Ishikawa (cell line): ENCODE data around the gene HTD2.

ENCODE experiments used
- CEBPB ChIP-seq: IDR thresholded peaks from 2 replicates; pipeline ENCODE4 v1.6.1; 2012
- CREB1 ChIP-seq: IDR thresholded peaks from 2 replicates; pipeline ENCODE4 v1.6.1; 2012; ENCODE audit warnings: low read depth
- EGR1 ChIP-seq: IDR thresholded peaks from 2 replicates; pipeline ENCODE4 v1.6.1; 2012
- EP300 ChIP-seq: IDR thresholded peaks from 2 replicates; pipeline ENCODE4 v1.6.1; 2012; ENCODE audit warnings: borderline replicate concordance
- FOXM1 ChIP-seq: IDR thresholded peaks from 2 replicates; pipeline ENCODE4 v1.6.1; 2012; ENCODE audit warnings: low read depth, borderline replicate concordance
- NFIC ChIP-seq: IDR thresholded peaks from 2 replicates; pipeline ENCODE4 v1.6.1; 2012
- RAD21 ChIP-seq: IDR thresholded peaks from 2 replicates; pipeline ENCODE4 v1.6.1; 2012; ENCODE audit warnings: low read depth
- TAF1 ChIP-seq: IDR thresholded peaks from 2 replicates; pipeline ENCODE4 v1.6.1; 2012; ENCODE audit warnings: low read depth, mild to moderate bottlenecking
- TCF12 ChIP-seq: IDR thresholded peaks from 2 replicates; pipeline ENCODE4 v1.6.1; 2012; ENCODE audit warnings: low read depth
- TEAD4 ChIP-seq: IDR thresholded peaks from 2 replicates; pipeline ENCODE4 v1.6.1; 2012
- YY1 ChIP-seq: IDR thresholded peaks from 2 replicates; pipeline ENCODE4 v1.6.1; 2012; ENCODE audit warnings: low read depth
- ZBTB7A ChIP-seq: IDR thresholded peaks from 2 replicates; pipeline ENCODE4 v1.6.1; 2012; ENCODE audit warnings: low read depth
- TF ChIP-seq, protein P1 (sequence below): IDR thresholded peaks from 2 replicates; pipeline ENCODE4 v1.6.1; 2012
- TF ChIP-seq, protein P2 (sequence below): IDR thresholded peaks from 2 replicates; pipeline ENCODE4 v1.6.1; 2012
- TF ChIP-seq, protein P3 (sequence below): IDR thresholded peaks from 2 replicates; pipeline ENCODE4 v1.6.1; 2012; ENCODE audit warnings: low read depth, mild to moderate bottlenecking

HTD2 gene

DNA sequence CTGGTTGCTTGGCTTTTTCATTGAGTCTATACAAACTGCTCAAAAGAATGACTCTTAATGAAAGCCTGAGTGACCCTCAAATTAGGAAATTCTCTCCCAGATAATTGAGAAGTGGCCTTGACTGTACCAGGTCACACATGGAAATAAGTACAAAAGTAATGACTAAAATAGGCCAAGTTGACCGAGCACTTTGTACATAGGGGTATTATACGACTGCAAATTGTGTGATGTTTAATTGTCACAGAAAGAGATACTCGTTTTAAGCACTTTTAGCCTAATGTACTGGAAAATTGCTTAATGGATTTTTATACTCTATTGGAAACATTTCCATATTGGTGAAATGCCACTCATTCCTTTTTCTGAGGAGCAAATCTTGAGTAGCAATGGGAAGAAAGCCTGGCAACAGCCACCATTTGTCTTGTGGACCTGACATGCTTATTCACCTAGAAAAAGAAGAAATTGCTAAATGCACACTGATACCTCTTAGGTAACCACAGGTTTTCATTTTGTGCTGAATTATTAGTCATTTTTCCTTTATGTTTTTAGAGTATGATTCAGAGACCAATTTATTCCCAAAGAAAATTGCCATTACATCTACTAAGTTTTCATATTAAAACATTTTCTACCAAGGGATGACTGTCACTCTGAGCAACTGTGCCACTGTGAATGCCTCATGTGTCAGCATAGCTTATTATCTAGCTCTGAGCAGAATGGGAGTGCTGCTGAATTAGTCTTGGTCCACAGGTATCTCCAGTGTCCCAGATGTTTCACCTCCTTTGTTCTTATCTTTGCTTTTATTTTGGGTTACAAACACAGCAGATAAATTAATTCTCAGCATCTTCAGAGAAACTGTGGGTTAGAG is 17.4 kb downstream of the HTD2 start:
- TF ChIP-seq, protein P1, sequence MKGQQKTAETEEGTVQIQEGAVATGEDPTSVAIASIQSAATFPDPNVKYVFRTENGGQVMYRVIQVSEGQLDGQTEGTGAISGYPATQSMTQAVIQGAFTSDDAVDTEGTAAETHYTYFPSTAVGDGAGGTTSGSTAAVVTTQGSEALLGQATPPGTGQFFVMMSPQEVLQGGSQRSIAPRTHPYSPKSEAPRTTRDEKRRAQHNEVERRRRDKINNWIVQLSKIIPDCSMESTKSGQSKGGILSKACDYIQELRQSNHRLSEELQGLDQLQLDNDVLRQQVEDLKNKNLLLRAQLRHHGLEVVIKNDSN: no peak
- TF ChIP-seq EP300 (no peak), NFIC (no peak), FOXM1 (no peak), CREB1 (no peak), RAD21 (no peak), ZBTB7A (no peak)

DNA sequence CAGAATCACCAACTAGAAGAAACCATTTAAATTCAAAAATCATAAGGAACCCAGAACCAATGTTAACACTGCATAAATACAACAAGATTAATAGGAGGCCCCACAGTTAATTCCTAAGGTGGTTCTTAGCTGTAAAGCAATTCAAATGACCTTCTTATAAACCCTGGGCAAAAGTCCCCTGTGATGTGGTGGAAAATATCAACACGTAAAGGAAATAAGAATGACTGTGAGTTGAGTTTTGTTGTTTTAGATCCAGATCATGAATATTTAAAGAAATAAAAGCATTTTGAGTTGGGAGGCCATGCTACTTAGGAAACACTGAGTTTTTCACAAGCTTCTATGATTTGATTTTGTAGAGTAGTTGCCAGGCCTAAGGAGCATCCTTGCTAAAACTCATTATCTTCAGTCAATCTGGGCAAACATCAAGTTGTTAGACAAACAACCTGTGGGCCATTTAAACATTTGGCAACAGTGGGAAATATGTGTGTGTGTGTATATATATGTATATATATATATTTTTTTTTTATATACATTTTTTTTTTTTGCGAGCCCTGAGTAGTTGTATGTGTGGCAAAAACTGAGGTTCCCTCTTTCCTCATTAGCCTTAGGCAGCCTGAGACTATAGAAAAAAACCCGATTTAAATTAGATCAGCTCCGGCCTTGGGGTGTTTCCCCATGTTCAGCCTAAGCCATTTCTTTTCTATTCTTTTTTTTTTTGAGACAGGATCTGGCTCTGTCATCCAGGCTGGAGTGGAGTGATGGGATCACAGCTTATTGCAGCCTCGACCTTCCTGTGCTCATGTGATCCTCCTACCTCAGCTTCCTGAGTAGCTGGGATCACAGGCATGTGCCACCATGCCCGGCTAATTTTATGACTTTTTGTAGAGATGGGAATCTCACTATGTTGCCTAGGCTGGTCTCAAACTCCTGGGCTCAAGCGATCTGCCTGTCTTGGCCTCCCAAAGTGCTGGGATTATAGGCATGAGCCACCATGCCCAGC is 18.4 kb downstream of the HTD2 start:
- TF ChIP-seq CEBPB: no peak
- TF ChIP-seq YY1: no peak
- TF ChIP-seq EGR1: no peak
- TF ChIP-seq, protein P1: no peak
- no peak for TF ChIP-seq RAD21
- TF ChIP-seq EP300: no peak
- TF ChIP-seq FOXM1: no peak
- TF ChIP-seq TCF12: no peak

DNA sequence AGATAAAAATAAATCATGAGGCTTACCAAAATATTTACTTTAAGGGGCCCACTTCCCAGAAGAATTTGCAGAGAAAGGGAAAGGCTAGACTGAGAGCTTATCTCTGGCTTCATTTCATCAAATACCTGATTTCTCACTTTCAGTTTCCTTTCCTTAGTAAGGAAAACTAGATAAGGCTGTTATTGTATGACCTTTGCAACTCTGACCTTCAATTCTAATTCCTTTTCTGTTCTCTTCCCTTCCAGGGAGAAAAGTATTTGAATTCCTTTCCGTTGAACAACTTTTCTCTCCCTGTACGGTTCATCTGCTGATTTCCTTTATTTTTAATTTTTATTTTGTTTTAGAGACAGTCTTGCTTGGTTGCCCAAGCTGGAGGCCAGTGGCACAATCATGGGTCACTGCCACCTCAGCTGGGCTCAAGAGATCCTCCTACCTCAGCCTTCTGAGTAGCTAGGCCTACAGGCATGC is 19.2 kb downstream of the HTD2 start:
- TF ChIP-seq NFIC: no peak
- TF ChIP-seq YY1: no peak
- no peak for TF ChIP-seq TEAD4
- TF ChIP-seq, protein P1: no peak
- TF ChIP-seq EP300: no peak
- TF ChIP-seq CREB1: no peak
- no peak for TF ChIP-seq TCF12
- TF ChIP-seq, protein P2, sequence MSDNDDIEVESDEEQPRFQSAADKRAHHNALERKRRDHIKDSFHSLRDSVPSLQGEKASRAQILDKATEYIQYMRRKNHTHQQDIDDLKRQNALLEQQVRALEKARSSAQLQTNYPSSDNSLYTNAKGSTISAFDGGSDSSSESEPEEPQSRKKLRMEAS: no peak
- no peak for TF ChIP-seq TAF1
- TF ChIP-seq EGR1: no peak
- TF ChIP-seq RAD21: no peak
- TF ChIP-seq, protein P3, sequence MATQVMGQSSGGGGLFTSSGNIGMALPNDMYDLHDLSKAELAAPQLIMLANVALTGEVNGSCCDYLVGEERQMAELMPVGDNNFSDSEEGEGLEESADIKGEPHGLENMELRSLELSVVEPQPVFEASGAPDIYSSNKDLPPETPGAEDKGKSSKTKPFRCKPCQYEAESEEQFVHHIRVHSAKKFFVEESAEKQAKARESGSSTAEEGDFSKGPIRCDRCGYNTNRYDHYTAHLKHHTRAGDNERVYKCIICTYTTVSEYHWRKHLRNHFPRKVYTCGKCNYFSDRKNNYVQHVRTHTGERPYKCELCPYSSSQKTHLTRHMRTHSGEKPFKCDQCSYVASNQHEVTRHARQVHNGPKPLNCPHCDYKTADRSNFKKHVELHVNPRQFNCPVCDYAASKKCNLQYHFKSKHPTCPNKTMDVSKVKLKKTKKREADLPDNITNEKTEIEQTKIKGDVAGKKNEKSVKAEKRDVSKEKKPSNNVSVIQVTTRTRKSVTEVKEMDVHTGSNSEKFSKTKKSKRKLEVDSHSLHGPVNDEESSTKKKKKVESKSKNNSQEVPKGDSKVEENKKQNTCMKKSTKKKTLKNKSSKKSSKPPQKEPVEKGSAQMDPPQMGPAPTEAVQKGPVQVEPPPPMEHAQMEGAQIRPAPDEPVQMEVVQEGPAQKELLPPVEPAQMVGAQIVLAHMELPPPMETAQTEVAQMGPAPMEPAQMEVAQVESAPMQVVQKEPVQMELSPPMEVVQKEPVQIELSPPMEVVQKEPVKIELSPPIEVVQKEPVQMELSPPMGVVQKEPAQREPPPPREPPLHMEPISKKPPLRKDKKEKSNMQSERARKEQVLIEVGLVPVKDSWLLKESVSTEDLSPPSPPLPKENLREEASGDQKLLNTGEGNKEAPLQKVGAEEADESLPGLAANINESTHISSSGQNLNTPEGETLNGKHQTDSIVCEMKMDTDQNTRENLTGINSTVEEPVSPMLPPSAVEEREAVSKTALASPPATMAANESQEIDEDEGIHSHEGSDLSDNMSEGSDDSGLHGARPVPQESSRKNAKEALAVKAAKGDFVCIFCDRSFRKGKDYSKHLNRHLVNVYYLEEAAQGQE: no peak
- TF ChIP-seq FOXM1: no peak

DNA sequence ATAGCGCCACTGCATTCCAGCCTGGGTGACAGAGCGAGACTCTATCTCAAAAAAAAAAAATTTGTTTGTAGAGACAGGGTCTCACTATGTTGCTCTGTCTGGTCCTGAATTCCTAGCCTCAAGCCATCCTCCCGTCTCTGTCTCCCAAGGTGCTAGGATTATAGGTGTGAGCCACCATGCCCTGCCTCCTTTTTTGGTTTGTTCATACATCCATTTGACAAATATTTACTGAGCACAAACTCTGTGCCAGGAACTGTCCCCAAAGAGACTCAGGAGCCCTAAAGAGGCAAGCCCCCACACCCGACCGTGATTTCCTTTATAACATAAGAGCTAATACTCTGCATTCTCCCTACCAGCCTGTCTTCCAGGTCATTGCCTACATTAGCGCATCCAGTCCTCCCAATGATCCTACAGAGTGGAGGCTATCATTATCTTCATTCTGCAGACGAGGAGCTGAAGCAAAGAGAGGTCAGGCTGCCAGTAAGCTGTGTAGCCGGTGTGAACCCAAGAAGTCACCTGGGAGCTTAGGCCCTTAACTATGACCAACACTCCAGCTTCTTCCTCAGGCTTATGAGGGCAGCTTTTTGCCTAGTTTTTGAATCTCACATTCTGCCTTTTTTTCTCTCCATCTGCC is 20.1 kb downstream of the HTD2 start:
- TF ChIP-seq ZBTB7A (no peak), RAD21 (no peak), TAF1 (no peak), TEAD4 (no peak), CREB1 (no peak), EP300 (no peak), YY1 (no peak), EGR1 (no peak)
- TF ChIP-seq, protein P3: no peak
- TF ChIP-seq, protein P1: no peak
- TF ChIP-seq, protein P2: no peak
